Fibroblast of the aortic adventitia (primary cell): Measurements from ENCODE around the gene SNAPC2. TPM values are rescaled to one million over a fixed set of nuclear protein-coding genes. Genes with fewer than 3 reads are reported as not detected.
"Not testable (repeated sequence)": the region's sequence is repeated elsewhere in the genome, so short reads cannot be mapped to it uniquely, and the experiment has no call there.

ENCODE experiments used
- DNase-seq: peaks from one replicate; pipeline ENCODE4 v3.0.0-alpha.2; 2010; ENCODE audit warnings: low read depth
- H3K4me3 ChIP-seq: 2 replicates; pipeline ENCODE4 v1.5.1; 2011; ENCODE audit warnings: low read depth, mild to moderate bottlenecking, control low read depth, low read length, moderate library complexity
- CTCF ChIP-seq: IDR thresholded peaks from 2 replicates; pipeline ENCODE4 v1.5.1; 2011; ENCODE audit warnings: mild to moderate bottlenecking, low read length, control low read depth, inconsistent platforms; ENCODE audit not compliant: insufficient read depth
- total RNA-seq: library from RNA; depleted of rRNA; stranded (reverse); fragments of >200 nt; gene quantifications from 2 replicates; pipeline ENCODE4 v1.2.3, GENCODE V29; 2012; ENCODE audit warnings: low replicate concordance

The SNAPC2 gene
- total RNA-seq, 1 donor, result 27.8 TPM

- H3K4me3 ChIP-seq, result no peak overlapping the region
- TF ChIP-seq CTCF, result no peak
- DNase-seq, result no peak
Observed at GRCh38 chr19:7915250-7916102, 4.7 kb upstream of the SNAPC2 start.

GRCh38 chr19:7916103-7916954 lies 3.8 kb upstream of the SNAPC2 start:
- DNase-seq, result no peak
- no peak for TF ChIP-seq CTCF
- peak overlapping the region; percentile 47 for H3K4me3 ChIP-seq

GRCh38 chr19:7916955-7917266 lies 3.2 kb upstream of the SNAPC2 start:
- TF ChIP-seq CTCF, result no peak
- DNase-seq, result no peak
- H3K4me3 ChIP-seq, result peak overlapping the region; percentile 47

- DNase-seq, result peak; percentile 45
- peak; percentile 63 for TF ChIP-seq CTCF
- peak overlapping the region; percentile 47 for H3K4me3 ChIP-seq
Observed at GRCh38 chr19:7917267-7918061, 2.7 kb upstream of the SNAPC2 start.

GRCh38 chr19:7918062-7918614 lies 2.0 kb upstream of the SNAPC2 start:
- H3K4me3 ChIP-seq, result peak overlapping the region; percentile 14
- DNase-seq, result not testable (repeated sequence)

GRCh38 chr19:7918615-7919421 lies 1.3 kb upstream of the SNAPC2 start:
- no peak for DNase-seq

More at GRCh38 chr19:7918615-7919421, 1.3 kb upstream of the SNAPC2 start:
- no peak for TF ChIP-seq CTCF
- H3K4me3 ChIP-seq, result no peak overlapping the region
